HEK293T (cell line): ENCODE data around the gene MROH8.

Experiments
- ARNT ChIP-seq: fragments of 450-650 bp; IDR thresholded peaks from 2 replicates; pipeline ENCODE4 v1.6.1; 2017; ENCODE audit warnings: mild to moderate bottlenecking
- BHLHE40 ChIP-seq: fragments of 450-650 bp; IDR thresholded peaks from 2 replicates; pipeline ENCODE4 v1.6.1; 2016; ENCODE audit warnings: mild to moderate bottlenecking, moderate library complexity, borderline replicate concordance
- CTBP1 ChIP-seq: fragments of 450-650 bp; IDR thresholded peaks from 2 replicates; pipeline ENCODE4 v1.6.1; 2016; ENCODE audit warnings: borderline replicate concordance
- ELF4 ChIP-seq: fragments of 450-650 bp; IDR thresholded peaks from 2 replicates; pipeline ENCODE4 v1.6.1; 2017; ENCODE audit warnings: antibody characterized with exemption
- FOXA1 ChIP-seq: fragments of 450-650 bp; IDR thresholded peaks from 2 replicates; pipeline ENCODE4 v1.6.1; 2016; ENCODE audit warnings: mild to moderate bottlenecking
- FOXK2 ChIP-seq: fragments of 450-650 bp; IDR thresholded peaks from 2 replicates; pipeline ENCODE4 v1.6.1; 2016; ENCODE audit warnings: mild to moderate bottlenecking
- FOXM1 ChIP-seq: fragments of 450-650 bp; IDR thresholded peaks from 2 replicates; pipeline ENCODE4 v1.6.1; 2017; ENCODE audit warnings: mild to moderate bottlenecking, borderline replicate concordance
- HDGF ChIP-seq: fragments of 450-650 bp; IDR thresholded peaks from 2 replicates; pipeline ENCODE4 v1.6.1; 2017; ENCODE audit warnings: antibody characterized with exemption, borderline replicate concordance
- L3MBTL2 ChIP-seq: fragments of 450-650 bp; conservative IDR thresholded peaks from 2 replicates; pipeline ENCODE4 v1.6.1; 2016; ENCODE audit warnings: mild to moderate bottlenecking
- LEF1 ChIP-seq: fragments of 450-650 bp; IDR thresholded peaks from 2 replicates; pipeline ENCODE4 v1.6.1; 2017; ENCODE audit warnings: mild to moderate bottlenecking, borderline replicate concordance
- NFRKB ChIP-seq: fragments of 450-650 bp; IDR thresholded peaks from 2 replicates; pipeline ENCODE4 v1.6.1; 2016; ENCODE audit warnings: mild to moderate bottlenecking, moderate library complexity
- PKNOX1 ChIP-seq: fragments of 450-650 bp; IDR thresholded peaks from 2 replicates; pipeline ENCODE4 v1.6.1; 2016
- SP1 ChIP-seq: fragments of 450-650 bp; IDR thresholded peaks from 2 replicates; pipeline ENCODE4 v1.6.1; 2017
- SUZ12 ChIP-seq: fragments of 450-650 bp; IDR thresholded peaks from 2 replicates; pipeline ENCODE4 v1.6.1; 2016; ENCODE audit warnings: mild to moderate bottlenecking

DNA sequence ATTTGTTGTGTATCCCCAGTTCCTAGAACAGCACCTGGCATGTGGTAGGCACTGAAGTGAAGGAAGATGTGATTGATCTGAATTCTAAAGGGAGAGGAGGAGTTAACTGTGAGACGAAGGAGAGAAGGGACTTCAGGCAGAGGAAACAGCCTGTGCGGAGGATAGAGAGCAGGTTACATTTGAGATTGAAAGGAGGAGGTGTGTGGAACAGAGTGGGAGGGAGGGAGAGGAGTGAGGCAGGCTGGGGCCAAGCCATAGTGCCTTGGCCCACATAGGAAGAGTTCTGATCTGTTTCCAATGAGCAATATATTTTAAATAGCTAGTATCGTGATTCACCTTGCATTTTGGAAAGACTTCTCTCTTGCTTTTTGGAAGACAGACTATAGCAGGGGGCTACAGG is 13.9 kb upstream of the MROH8 start:
- TF ChIP-seq CTBP1 (no peak), ARNT (no peak), ELF4 (no peak), FOXM1 (no peak), SP1 (no peak), SUZ12 (no peak), NFRKB (no peak), PKNOX1 (no peak), BHLHE40 (no peak), FOXK2 (no peak), LEF1 (no peak), HDGF (no peak), L3MBTL2 (no peak), FOXA1 (no peak)
